ACC112 (cell line): Measurements from ENCODE around the gene LMTK3.

Source experiments
- H2AFZ ChIP-seq: fragments of 200-600 bp; sonication (generic); one replicate; pipeline ENCODE4 v1.6.0; 2017; ENCODE audit warnings: antibody characterized with exemption, low read length; ENCODE audit not compliant: unreplicated experiment
- H3K27ac ChIP-seq: fragments of 200-600 bp; sonication (generic); 2 replicates; pipeline ENCODE4 v1.5.1; 2014; ENCODE audit warnings: low read depth, mild to moderate bottlenecking, antibody characterized with exemption, low read length, moderate library complexity
- H3K27me3 ChIP-seq: fragments of 200-600 bp; sonication (generic); 2 replicates; pipeline ENCODE4 v1.6.1; 2014; ENCODE audit warnings: mild to moderate bottlenecking, antibody characterized with exemption, low read length, moderate library complexity, mixed read lengths; ENCODE audit not compliant: insufficient read depth
- H3K36me3 ChIP-seq: fragments of 200-600 bp; sonication (generic); 2 replicates; pipeline ENCODE4 v1.6.1; 2016; ENCODE audit warnings: mild to moderate bottlenecking, antibody characterized with exemption, low read length, moderate library complexity, mixed read lengths; ENCODE audit not compliant: insufficient read depth
- H3K4me1 ChIP-seq: fragments of 200-600 bp; sonication (generic); one replicate; pipeline ENCODE4 v1.6.1; 2016; ENCODE audit warnings: low read length, mixed read lengths; ENCODE audit not compliant: insufficient read depth, unreplicated experiment, control insufficient read depth
- H3K4me3 ChIP-seq: fragments of 200-600 bp; sonication (generic); 2 replicates; pipeline ENCODE4 v1.5.1; 2014; ENCODE audit warnings: mild to moderate bottlenecking, low read depth, low read length
- H3K79me2 ChIP-seq: fragments of 200-600 bp; sonication (generic); one replicate; pipeline ENCODE4 v1.6.0; 2016; ENCODE audit warnings: low read length; ENCODE audit not compliant: control insufficient read depth, unreplicated experiment, insufficient read depth

Gene LMTK3

GRCh38 chr19:48507911-48508439 lies 3.7 kb downstream of the LMTK3 start:
- Histone ChIP-seq H3K4me3 (no peak overlapping the region), H3K79me2 (no peaks in the 10 kb centered on the region), H3K36me3 (no peaks in the 10 kb centered on the region), H2AFZ (no peak overlapping the region), H3K27me3 (peaks cover 15% of the 10 kb centered on the region), H3K27ac (no peak overlapping the region), H3K4me1 (no peaks in the 10 kb centered on the region)

GRCh38 chr19:48506138-48506733 lies 5.4 kb downstream of the LMTK3 start:
- Histone ChIP-seq H3K4me3 (no peak overlapping the region), H2AFZ (no peak overlapping the region), H3K36me3 (no peaks in the 10 kb centered on the region), H3K79me2 (no peaks in the 10 kb centered on the region), H3K4me1 (no peaks in the 10 kb centered on the region), H3K27me3 (peaks cover 2% of the 10 kb centered on the region; the same call in 1 of the 2 replicates), H3K27ac (no peak overlapping the region)

GRCh38 chr19:48502350-48503018 lies 9.2 kb downstream of the LMTK3 start:
- H2AFZ ChIP-seq = no peak overlapping the region
- no peak overlapping the region for H3K27ac ChIP-seq
- no peaks in the 10 kb centered on the region for H3K4me1 ChIP-seq
- no peaks in the 10 kb centered on the region for H3K36me3 ChIP-seq
- H3K4me3 ChIP-seq = no peak overlapping the region
- peaks cover 22% of the 10 kb centered on the region for H3K27me3 ChIP-seq
- no peaks in the 10 kb centered on the region for H3K79me2 ChIP-seq

GRCh38 chr19:48501494-48502349 lies 9.9 kb downstream of the LMTK3 start:
- Histone ChIP-seq H3K79me2 (no peaks in the 10 kb centered on the region), H3K4me1 (no peaks in the 10 kb centered on the region), H3K27me3 (peaks cover 22% of the 10 kb centered on the region), H2AFZ (no peak overlapping the region), H3K4me3 (no peak overlapping the region), H3K36me3 (no peaks in the 10 kb centered on the region), H3K27ac (no peak overlapping the region)

- Histone ChIP-seq H2AFZ (no peak overlapping the region), H3K36me3 (no peaks in the 10 kb centered on the region), H3K27me3 (peaks cover 22% of the 10 kb centered on the region), H3K4me3 (no peak overlapping the region), H3K79me2 (no peaks in the 10 kb centered on the region), H3K4me1 (no peaks in the 10 kb centered on the region), H3K27ac (no peak overlapping the region)
Measured at GRCh38 chr19:48500830-48501493, 10.7 kb downstream of the LMTK3 start.

- H3K79me2 ChIP-seq = no peaks in the 10 kb centered on the region
- no peak overlapping the region for H2AFZ ChIP-seq
- no peaks in the 10 kb centered on the region for H3K36me3 ChIP-seq
- peaks cover 22% of the 10 kb centered on the region for H3K27me3 ChIP-seq
- no peak overlapping the region for H3K4me3 ChIP-seq
- H3K4me1 ChIP-seq = no peaks in the 10 kb centered on the region
- H3K27ac ChIP-seq = no peak overlapping the region
Measured at GRCh38 chr19:48499316-48500090, 12.1 kb downstream of the LMTK3 start.

GRCh38 chr19:48498595-48499311 lies 12.9 kb downstream of the LMTK3 start:
- H3K27me3 ChIP-seq = peaks cover 22% of the 10 kb centered on the region
- H3K4me1 ChIP-seq = no peaks in the 10 kb centered on the region
- H3K27ac ChIP-seq = no peak overlapping the region
- no peak overlapping the region for H2AFZ ChIP-seq
- no peaks in the 10 kb centered on the region for H3K36me3 ChIP-seq
- no peak overlapping the region for H3K4me3 ChIP-seq
- no peaks in the 10 kb centered on the region for H3K79me2 ChIP-seq

- no peaks in the 10 kb centered on the region for H3K4me1 ChIP-seq
- H3K27ac ChIP-seq = no peak overlapping the region
- H3K4me3 ChIP-seq = no peak overlapping the region
- H3K79me2 ChIP-seq = no peaks in the 10 kb centered on the region
- peaks cover 22% of the 10 kb centered on the region for H3K27me3 ChIP-seq
- H2AFZ ChIP-seq = no peak overlapping the region
- no peaks in the 10 kb centered on the region for H3K36me3 ChIP-seq
Measured at GRCh38 chr19:48497728-48498594, 13.7 kb downstream of the LMTK3 start.
